ENCODE data around the gene THSD4.

The THSD4 gene

DNA sequence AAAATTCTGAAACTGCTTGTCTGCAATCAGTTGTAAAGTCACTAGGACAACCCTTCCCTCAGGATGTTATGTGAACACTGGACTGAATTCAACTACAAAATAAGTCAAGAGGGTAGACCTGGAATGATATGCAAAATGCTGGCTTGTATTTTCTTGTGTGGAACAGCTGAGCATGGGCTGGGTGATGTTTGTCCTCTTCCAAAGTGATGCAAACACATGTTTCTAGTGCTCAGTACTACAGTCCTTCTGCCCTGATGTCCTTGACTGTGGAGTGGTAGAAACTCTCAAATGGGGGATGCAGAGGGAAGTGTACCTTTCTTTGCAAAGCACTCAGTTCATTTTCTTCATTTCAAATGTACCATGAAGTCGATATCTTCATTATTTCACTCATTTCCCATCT lies 258.6 kb downstream of the THSD4 start:
- H3K4me2 ChIP-seq (ENCODE audit: low read depth, low read length), result no peak overlapping the region
- H3K27ac ChIP-seq (ENCODE audit: low read length), result no peak overlapping the region
- no peak overlapping the region for H3K9ac ChIP-seq (ENCODE audit: low read length)

DNA sequence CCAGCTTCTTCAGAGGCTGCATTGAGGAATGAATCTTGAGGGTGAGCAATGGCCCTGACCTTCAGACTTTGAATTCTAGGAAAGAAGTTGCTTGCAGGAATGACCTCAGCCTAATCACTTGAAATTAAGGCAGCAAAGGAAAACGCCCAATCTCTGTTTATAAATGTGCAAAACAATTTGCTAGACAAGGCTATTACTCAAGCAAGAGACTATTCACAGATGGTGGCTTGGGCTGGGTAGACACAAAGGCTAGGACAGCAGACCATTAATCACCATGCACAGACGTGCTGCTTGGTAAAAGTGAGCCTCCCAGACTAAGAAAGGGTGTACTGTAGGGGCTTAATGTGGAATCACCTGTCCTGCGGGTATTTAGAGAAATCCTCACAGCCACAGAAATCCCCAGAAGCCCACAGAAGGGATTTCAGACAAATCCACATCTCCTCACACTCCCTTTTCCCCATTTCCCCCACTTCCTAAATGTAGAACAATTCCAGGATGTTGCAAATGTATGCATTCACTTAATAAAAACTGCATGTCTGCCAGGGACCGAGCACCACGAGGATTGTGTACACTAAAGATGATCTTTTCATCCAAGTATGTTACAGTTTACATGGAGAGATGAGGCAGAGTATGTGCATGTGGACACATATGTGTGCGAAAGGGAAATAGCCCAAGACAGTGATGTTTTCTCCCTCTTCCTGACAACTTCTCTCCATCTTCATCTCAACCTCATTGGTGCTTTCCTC lies 259.5 kb downstream of the THSD4 start:
- no peak for DNase-seq
- no peak overlapping the region for H3K27ac ChIP-seq (ENCODE audit: low read length)
- H3K9me2 ChIP-seq (replicated peaks; ENCODE audit: insufficient read depth, low read length), result no peaks in the 10 kb centered on the region

More for the DNA sequence above, 258.6 kb downstream of the THSD4 start:
- Histone ChIP-seq H3K4me3 (ENCODE audit: low read length) (no peak overlapping the region), H3K4me1 (ENCODE audit: low read length) (no peaks in the 10 kb centered on the region), H3K79me2 (ENCODE audit: low read length) (no peaks in the 10 kb centered on the region), H2AFZ (ENCODE audit: low read length) (no peak overlapping the region), H3K27me3 (replicated peaks; ENCODE audit: insufficient read depth, low read length) (no peaks in the 10 kb centered on the region), H3K36me3 (replicated peaks; ENCODE audit: insufficient read depth, low read length) (no peaks in the 10 kb centered on the region), H3K9me2 (replicated peaks; ENCODE audit: insufficient read depth, low read length) (no peaks in the 10 kb centered on the region), H3F3A (ENCODE audit: insufficient read depth, low read length) (no peaks in the 10 kb centered on the region), H4K20me1 (ENCODE audit: insufficient read depth, low read length) (no peaks in the 10 kb centered on the region), H3K9me3 (replicated peaks; ENCODE audit: insufficient read depth, low read length) (no peaks in the 10 kb centered on the region)
- no peak for TF ChIP-seq EZH2phosphoT487 (IDR thresholded peaks at IDR 0.05; ENCODE audit: low read length)
- TF ChIP-seq, protein P1, sequence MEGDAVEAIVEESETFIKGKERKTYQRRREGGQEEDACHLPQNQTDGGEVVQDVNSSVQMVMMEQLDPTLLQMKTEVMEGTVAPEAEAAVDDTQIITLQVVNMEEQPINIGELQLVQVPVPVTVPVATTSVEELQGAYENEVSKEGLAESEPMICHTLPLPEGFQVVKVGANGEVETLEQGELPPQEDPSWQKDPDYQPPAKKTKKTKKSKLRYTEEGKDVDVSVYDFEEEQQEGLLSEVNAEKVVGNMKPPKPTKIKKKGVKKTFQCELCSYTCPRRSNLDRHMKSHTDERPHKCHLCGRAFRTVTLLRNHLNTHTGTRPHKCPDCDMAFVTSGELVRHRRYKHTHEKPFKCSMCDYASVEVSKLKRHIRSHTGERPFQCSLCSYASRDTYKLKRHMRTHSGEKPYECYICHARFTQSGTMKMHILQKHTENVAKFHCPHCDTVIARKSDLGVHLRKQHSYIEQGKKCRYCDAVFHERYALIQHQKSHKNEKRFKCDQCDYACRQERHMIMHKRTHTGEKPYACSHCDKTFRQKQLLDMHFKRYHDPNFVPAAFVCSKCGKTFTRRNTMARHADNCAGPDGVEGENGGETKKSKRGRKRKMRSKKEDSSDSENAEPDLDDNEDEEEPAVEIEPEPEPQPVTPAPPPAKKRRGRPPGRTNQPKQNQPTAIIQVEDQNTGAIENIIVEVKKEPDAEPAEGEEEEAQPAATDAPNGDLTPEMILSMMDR (IDR thresholded peaks at IDR 0.05; ENCODE audit: low read length), result no peak
- TF ChIP-seq EZH2 (optimal IDR thresholded peaks at IDR 0.05; ENCODE audit: low read depth, low read length), result no peak
- no peak for DNase-seq

DNA sequence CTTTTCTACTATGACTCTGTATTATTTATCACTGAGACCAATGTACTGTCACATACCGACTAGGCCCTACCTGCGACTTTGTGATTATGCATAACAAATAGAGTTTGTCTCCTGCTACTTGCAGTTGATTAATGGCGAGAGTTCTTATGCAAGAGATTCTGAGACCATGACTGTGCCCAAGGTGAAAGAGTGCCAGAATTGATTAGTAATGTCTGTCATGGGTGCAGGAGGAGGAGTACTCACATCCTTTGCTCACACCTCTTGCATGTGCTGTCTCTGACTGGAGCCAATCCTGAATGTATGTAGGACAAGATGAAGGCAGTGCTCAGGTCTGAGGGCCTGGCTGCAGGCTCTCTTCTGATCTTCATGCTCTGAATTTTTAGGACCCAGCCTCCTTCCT lies 260.7 kb downstream of the THSD4 start:
- H3K36me3 ChIP-seq (replicated peaks; ENCODE audit: insufficient read depth, low read length), result no peaks in the 10 kb centered on the region
- no peaks in the 10 kb centered on the region for H3K9me3 ChIP-seq (replicated peaks; ENCODE audit: insufficient read depth, low read length)
- H3K9me2 ChIP-seq (replicated peaks; ENCODE audit: insufficient read depth, low read length), result no peaks in the 10 kb centered on the region
- no peaks in the 10 kb centered on the region for H3F3A ChIP-seq (ENCODE audit: insufficient read depth, low read length)
- no peak for DNase-seq
- no peak overlapping the region for H3K4me3 ChIP-seq (ENCODE audit: low read length)
- no peaks in the 10 kb centered on the region for H4K20me1 ChIP-seq (ENCODE audit: insufficient read depth, low read length)
- H2AFZ ChIP-seq (ENCODE audit: low read length), result no peak overlapping the region
- TF ChIP-seq EZH2phosphoT487 (IDR thresholded peaks at IDR 0.05; ENCODE audit: low read length), result no peak
- TF ChIP-seq, protein P1 (IDR thresholded peaks at IDR 0.05; ENCODE audit: low read length), result no peak
- no peak for TF ChIP-seq EZH2 (optimal IDR thresholded peaks at IDR 0.05; ENCODE audit: low read depth, low read length)
- no peaks in the 10 kb centered on the region for H3K4me1 ChIP-seq (ENCODE audit: low read length)
- H3K9ac ChIP-seq (ENCODE audit: low read length), result no peak overlapping the region
- no peak overlapping the region for H3K27ac ChIP-seq (ENCODE audit: low read length)
- no peaks in the 10 kb centered on the region for H3K27me3 ChIP-seq (replicated peaks; ENCODE audit: insufficient read depth, low read length)
- no peak overlapping the region for H3K4me2 ChIP-seq (ENCODE audit: low read depth, low read length)
- no peaks in the 10 kb centered on the region for H3K79me2 ChIP-seq (ENCODE audit: low read length)

More for the DNA sequence above, 259.5 kb downstream of the THSD4 start:
- no peak overlapping the region for H2AFZ ChIP-seq (ENCODE audit: low read length)
- no peaks in the 10 kb centered on the region for H4K20me1 ChIP-seq (ENCODE audit: insufficient read depth, low read length)
- no peaks in the 10 kb centered on the region for H3K27me3 ChIP-seq (replicated peaks; ENCODE audit: insufficient read depth, low read length)
- no peaks in the 10 kb centered on the region for H3K4me1 ChIP-seq (ENCODE audit: low read length)
- no peak overlapping the region for H3K9ac ChIP-seq (ENCODE audit: low read length)
- no peak overlapping the region for H3K4me3 ChIP-seq (ENCODE audit: low read length)
- TF ChIP-seq EZH2phosphoT487 (IDR thresholded peaks at IDR 0.05; ENCODE audit: low read length) (no peak), EZH2 (optimal IDR thresholded peaks at IDR 0.05; ENCODE audit: low read depth, low read length) (no peak)
- TF ChIP-seq, protein P1 (IDR thresholded peaks at IDR 0.05; ENCODE audit: low read length), result no peak
- H3K4me2 ChIP-seq (ENCODE audit: low read depth, low read length), result no peak overlapping the region
- H3F3A ChIP-seq (ENCODE audit: insufficient read depth, low read length), result no peaks in the 10 kb centered on the region
- no peaks in the 10 kb centered on the region for H3K9me3 ChIP-seq (replicated peaks; ENCODE audit: insufficient read depth, low read length)
- H3K79me2 ChIP-seq (ENCODE audit: low read length), result no peaks in the 10 kb centered on the region
- H3K36me3 ChIP-seq (replicated peaks; ENCODE audit: insufficient read depth, low read length), result no peaks in the 10 kb centered on the region

Data from MM.1S (cell line).